KG1 (cell line): ENCODE data around the gene CEACAM3.
"Not testable (repeated sequence)": the region's sequence is repeated elsewhere in the genome, so short reads cannot be mapped to it uniquely, and the experiment has no call there.

Experiments
- DNase-seq: peaks from one replicate; lab custom pipeline; 2025; lab: John Stamatoyannopoulos, UW

Gene CEACAM3

GRCh38 chr19:41796362-41796761 is at the start of gene CEACAM3:
CEACAM3 (plus strand) TSS chr19:41796587; CDS start chr19:41796678, 91 bp downstream.
- no peak for DNase-seq

DNA sequence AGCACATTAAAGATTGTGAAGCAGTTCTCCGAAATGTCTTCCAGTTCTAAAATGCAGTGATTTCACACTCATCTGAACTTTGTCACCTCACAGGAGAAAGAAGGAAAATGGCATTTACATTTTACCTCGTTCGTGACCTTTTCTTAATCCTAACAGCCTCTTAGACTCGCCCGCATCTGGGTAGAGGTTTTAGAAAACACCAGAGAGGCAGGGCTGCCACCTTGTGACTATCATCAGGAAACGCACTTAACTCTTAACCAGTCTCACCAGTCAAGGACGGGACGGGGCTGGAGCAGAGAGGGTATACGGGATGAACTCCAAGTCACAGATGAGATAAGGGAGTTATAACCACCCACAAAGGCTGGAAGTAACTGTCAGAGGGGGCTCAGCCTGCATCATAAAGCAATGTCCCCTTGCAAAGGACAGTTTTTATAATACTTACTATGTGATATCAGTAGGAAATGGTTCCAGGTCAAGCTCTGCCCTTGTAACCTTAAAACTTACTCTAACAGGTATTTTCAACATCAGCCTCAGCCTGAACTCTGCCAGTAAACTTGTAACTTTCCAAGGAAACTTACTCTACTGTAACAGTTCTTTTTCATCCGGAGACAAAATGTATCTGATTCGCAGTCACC is 49.7 kb upstream of the CEACAM3 start:
- peak; percentile 12 for DNase-seq

DNA sequence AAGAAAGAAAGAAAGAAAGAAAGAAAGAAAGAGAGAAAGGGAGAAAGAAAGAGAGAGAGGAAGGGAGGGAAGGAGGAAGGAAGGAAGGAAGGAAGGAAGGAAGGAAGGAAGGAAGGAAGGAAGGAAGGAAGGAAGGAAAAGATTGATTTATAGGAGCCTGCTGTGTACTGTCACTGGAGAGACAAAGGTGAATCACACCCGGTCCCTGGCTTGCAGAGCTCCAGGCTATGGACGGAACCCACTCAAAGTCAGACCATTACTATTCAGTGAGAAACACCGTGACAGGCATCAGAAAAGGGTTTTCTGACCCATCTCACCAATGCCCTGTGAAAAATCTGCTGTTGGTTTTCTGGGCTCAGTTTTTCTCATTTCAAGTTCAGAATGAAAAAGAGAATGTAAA is 48.4 kb upstream of the CEACAM3 start:
- no peak for DNase-seq

GRCh38 chr19:41750248-41751134 is 45.9 kb upstream of the CEACAM3 start:
- DNase-seq, result not testable (repeated sequence)

GRCh38 chr19:41753159-41753558 is 43.2 kb upstream of the CEACAM3 start:
- peak; percentile 9 for DNase-seq

GRCh38 chr19:41753936-41754529 is 42.4 kb upstream of the CEACAM3 start:
- DNase-seq, result no peak

DNA sequence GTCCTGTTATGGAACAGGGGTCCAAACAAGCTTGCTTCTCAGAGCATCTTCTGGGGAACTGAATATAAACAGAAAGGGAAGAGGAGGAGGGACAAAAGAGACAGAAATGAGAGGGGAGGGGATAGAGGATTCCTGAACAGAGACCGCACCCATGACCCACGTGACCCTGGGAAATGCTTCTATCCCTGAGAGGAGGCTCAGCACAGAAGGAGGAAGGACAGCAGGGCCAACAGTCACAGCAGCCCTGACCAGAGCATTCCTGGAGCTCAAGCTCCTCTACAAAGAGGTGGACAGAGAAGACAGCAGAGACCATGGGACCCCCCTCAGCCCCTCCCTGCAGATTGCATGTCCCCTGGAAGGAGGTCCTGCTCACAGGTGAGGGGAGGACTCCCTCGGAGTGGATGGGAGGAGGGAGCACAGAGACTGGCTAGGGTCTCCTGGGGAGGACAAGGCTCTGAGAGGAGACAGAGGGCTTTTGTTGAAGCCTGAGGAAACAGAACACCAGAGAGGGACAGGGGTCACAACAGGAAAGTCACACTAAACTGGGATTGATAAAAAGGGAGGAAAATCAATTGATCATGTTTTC is 41.0 kb upstream of the CEACAM3 start, which contains the start of gene CEACAM6:
CEACAM6 (plus strand) TSS at position 203 of the 586 bp plus-strand sequence; CDS start at position 312, 109 bp downstream.
- DNase-seq, result no peak

DNA sequence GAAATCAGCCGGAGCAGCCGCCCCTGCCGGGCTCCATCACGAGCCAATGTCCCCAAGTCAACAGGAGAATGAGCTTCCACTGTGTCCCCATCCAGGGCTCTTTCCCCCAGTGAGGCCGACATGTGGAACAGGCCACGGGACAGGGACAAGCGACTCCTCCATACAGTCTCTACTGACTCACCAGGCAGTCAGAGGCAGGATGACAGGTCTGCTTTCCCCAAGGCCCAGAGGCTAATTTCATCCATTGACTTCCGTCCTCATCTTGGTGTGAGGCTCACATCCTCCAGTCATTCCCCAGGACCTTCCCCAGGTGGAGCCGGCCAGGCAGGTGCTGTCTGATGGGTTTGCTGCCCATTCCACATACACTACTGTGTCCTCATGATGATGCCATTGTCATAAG is 37.5 kb upstream of the CEACAM3 start:
- DNase-seq, result no peak

- no peak for DNase-seq
Observed at GRCh38 chr19:41767115-41767514, 29.3 kb upstream of the CEACAM3 start.

DNA sequence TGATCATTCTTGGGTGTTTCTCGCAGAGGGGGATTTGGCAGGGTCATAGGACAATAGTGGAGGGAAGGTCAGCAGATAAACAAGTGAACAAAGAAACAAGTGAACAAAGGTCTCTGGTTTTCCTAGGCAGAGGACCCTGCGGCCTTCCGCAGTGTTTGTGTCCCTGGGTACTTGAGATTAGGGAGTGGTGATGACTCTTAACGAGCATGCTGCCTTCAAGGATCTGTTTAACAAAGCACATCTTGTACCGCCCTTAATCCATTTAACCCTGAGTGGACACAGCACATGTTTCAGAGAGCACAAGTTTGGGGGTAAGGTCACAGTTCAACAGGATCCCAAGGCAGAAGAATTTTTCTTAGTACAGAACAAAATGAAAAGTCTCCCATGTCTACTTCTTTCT is 28.3 kb upstream of the CEACAM3 start:
- DNase-seq, result not testable (repeated sequence)

- no peak for DNase-seq
Observed at GRCh38 chr19:41769608-41770007, 26.8 kb upstream of the CEACAM3 start.

GRCh38 chr19:41771410-41771809 is 25.0 kb upstream of the CEACAM3 start:
- no peak for DNase-seq

DNA sequence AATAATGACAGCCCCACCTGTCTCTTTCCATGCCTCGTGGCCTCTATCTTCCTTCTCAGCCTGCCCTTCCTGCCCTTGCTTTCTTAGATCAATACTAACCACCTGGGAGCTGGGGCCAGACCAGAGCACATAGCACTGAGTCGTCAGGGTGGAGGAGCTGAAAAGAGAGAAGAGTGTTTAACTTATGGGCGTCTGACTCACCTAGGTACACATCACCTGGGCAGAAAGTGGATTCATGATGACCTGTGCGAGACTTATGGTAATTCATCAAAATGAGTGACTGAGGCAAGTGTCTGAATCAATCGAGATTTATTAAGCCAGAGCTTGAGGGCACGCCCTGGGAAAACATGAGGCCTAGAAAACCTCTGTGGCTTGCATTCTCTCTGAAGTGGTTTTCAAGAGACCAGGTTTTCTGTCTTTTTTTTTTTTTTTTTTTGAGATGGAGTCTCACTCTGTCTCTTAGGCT is 21.8 kb upstream of the CEACAM3 start:
- DNase-seq, result no peak

DNA sequence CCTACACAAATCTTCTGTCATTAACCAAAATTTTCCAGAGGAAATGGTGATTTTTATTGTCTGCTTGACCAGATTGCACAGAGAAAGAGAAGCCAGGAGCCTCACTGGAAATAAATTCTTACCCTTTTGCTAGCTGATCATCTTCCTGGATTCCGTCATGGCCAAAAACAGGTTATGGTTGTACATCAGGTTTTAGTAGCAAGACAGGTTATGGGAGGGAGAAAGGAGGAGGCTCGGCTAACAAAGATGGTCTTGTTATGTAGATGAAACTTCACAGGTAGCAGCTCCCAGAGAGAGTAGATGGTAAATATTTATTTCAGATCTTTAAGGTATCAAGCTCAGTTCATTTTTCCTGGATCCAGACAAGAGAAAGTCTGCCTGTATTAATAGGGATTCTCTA is 19.7 kb upstream of the CEACAM3 start:
- no peak for DNase-seq

DNA sequence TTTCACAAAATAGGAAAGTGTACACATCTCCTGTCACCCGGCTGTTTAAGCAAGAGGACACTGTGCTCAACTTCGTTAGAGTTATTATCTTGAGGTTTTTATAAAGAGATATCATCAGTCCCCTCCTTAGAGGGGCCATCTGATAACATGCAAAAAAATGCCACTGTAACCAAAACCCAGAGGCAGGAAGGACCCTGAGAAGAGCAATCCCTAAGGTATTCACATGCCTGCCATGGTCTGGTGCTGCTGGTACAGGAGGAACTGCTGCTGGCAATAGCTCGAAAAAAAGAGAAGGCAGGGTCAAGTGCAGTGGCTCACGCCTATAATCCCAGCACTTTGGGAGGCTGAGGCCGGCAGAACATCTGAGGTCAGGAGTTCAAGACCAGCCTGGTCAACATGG is 12.8 kb upstream of the CEACAM3 start:
- no peak for DNase-seq

- no peak for DNase-seq
Observed at GRCh38 chr19:41784312-41784711, 12.1 kb upstream of the CEACAM3 start.

GRCh38 chr19:41784743-41785142 is 11.6 kb upstream of the CEACAM3 start:
- peak; percentile 51 for DNase-seq

DNA sequence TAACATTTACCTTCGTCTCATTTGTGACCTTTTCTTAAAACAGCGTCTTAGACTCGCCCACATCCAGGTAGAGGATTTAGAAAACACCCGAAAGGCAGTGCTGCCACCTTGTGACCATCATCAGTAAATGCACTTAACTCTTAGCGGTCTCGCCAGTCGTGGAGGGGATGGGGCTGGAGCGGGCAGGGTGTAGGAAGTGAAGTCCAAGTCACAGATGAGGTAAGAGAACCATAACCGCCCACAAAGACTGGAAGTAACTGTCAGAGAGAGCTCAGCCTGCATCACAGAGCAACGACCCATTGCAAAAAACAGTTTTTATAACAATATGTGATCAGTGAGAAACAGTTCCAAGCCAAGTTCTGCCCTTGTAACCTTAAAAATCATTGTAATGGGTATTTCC is 10.7 kb upstream of the CEACAM3 start:
- peak; percentile 73 for DNase-seq

DNA sequence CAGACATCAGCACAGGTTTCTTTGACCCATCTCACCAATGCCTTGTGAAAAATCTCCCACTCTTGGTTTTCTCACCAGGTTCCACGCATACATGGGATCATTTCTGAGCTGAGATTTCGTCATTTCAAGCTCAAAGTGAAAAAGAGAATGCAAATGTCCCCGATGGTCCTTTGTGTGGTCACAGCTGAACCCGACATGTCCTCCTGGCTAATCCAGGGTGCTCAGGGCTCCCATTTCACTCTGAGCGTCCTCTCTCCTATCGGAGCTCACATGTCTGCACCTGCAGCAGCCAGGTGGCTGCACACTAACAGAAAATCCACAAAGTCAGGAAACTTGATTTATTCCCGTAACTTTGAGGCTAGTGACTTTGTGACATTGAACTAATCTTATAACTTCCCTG is 9.3 kb upstream of the CEACAM3 start:
- no peak for DNase-seq

GRCh38 chr19:41788518-41788917 is 7.9 kb upstream of the CEACAM3 start:
- DNase-seq, result not testable (repeated sequence)

- DNase-seq, result not testable (repeated sequence)
Observed at GRCh38 chr19:41789053-41789452, 7.3 kb upstream of the CEACAM3 start.
